GM12892 (cell line): Measurements from ENCODE around the gene TFAP2A.

Source experiments
- POLR2A ChIP-seq: IDR thresholded peaks from 2 replicates; pipeline ENCODE4 v1.6.1; 2011; ENCODE audit warnings: low read depth, low read length, control low read depth
- POLR2AphosphoS5 ChIP-seq: IDR thresholded peaks from 2 replicates; pipeline ENCODE4 v1.6.1; 2011; ENCODE audit warnings: low read depth, low read length, control low read depth

- TF ChIP-seq POLR2AphosphoS5 (no peak), POLR2A (no peak)
Measured at GRCh38 chr6:10382322-10382721, 32.6 kb downstream of the TFAP2A start.
